HFF-Myc (cell line): ENCODE measurements around the gene PRM1.
A peak's percentile ranks its signal among the peaks of the same experiment; 100 is the strongest.

Experiments
- DNase-seq: peaks from one replicate; pipeline ENCODE4 v3.0.0-alpha.2; 2011; ENCODE audit warnings: low read depth; ENCODE audit errors: extremely low read depth
- H3K4me3 ChIP-seq: replicated peaks from 2 replicates; pipeline ENCODE4 v1.5.1; 2011; ENCODE audit warnings: low read depth, mild to moderate bottlenecking, control low read depth, low read length
- TF ChIP-seq, protein P1 (sequence below): IDR thresholded peaks from 2 replicates; pipeline ENCODE4 v1.5.1; 2012; ENCODE audit warnings: mild to moderate bottlenecking, low read depth, low read length, control low read depth; ENCODE audit errors: missing control alignments

PRM1 gene

DNA sequence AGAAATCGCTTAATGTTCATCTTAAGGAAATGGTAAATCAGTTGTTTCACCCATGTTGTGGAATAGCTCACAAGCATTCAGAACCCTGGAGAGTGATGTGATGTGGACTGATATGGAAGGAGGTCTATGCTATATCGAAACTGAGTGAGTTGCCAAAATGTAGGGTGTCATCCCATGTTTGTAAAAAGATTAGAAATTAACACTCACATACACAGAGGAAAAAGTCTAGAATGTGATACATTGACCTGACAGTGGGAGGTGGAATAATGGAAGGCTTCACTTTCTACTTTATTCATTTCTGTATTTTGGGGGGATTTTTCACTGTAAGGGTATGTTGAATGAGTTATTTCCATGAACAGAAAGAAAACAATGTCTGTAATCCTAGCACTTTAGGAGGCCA lies 4.7 kb upstream of the PRM1 start:
- TF ChIP-seq, protein P1, sequence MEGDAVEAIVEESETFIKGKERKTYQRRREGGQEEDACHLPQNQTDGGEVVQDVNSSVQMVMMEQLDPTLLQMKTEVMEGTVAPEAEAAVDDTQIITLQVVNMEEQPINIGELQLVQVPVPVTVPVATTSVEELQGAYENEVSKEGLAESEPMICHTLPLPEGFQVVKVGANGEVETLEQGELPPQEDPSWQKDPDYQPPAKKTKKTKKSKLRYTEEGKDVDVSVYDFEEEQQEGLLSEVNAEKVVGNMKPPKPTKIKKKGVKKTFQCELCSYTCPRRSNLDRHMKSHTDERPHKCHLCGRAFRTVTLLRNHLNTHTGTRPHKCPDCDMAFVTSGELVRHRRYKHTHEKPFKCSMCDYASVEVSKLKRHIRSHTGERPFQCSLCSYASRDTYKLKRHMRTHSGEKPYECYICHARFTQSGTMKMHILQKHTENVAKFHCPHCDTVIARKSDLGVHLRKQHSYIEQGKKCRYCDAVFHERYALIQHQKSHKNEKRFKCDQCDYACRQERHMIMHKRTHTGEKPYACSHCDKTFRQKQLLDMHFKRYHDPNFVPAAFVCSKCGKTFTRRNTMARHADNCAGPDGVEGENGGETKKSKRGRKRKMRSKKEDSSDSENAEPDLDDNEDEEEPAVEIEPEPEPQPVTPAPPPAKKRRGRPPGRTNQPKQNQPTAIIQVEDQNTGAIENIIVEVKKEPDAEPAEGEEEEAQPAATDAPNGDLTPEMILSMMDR, result no peak
- DNase-seq, result no peak
- H3K4me3 ChIP-seq, result no peak overlapping the region

DNA sequence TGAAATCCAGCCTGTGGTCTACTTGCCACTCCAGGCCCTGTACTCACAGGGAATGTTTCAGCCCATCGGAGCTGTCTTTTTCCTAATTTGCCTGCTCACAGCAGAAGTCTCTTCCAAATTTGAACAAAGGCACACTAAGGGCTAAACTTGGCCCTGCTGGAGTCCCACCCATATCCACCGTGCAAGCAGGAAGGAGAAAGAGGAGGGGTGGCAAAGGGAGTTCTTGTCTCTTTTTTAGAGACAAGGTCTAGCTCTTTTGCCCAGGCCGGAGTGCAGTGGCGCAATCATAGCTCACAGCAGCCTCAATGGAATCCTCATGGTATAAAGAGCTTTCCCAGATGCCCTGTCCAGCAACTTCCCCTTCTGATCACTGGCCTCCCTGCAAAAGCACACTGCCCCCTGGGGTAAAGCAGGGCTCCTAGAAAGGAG lies 2.7 kb upstream of the PRM1 start:
- TF ChIP-seq, protein P1, result peak; percentile 23
- DNase-seq, result no peak

DNA sequence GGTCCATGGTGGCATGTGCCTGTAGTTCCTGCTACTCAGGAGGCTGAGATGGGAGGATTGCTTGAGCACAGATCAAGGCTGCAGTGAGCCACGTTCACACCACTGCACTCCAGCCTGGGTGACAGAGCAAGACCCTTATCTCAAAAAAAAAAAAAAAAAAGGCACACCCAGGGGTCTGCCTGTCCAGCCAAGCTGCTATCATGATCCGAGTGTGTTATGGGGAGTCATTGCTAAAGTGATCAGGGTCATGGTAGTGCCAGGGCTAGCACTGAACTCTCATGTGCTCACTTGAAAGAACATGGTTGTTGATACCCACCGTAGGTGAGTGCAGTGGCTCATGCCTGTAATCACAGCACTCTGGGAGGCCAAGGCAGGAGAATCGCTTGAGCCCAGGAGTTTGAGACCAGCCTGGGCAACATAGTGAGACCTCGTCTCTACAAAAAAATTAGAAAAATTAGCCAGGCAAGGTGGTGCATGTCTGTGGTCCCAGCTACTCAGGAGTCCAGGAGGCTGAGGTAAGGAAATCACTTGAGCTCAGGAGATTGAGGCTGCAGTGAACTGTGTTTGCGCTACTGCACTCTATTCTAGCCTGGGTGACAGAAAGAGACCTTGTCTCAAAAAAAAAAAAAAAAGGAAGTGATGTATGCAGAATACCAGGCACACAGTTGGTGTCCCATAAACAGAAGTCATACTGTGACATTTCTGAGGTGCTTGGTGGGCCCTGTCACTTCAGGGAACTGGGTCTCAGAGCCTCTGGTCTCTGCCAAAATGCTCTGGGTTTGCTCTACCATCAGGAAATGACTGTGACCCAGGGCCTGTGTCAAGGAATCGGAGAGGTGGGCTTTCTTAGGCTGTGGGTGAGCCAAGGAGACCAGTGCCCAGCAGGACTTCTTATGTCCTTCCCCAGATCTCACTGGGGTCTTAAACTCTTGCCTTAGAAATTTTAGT lies 2.2 kb downstream of the PRM1 start:
- H3K4me3 ChIP-seq, result no peak overlapping the region
- no peak for DNase-seq
- TF ChIP-seq, protein P1, result no peak

More for the DNA sequence above, 2.7 kb upstream of the PRM1 start:
- H3K4me3 ChIP-seq, result no peak overlapping the region

DNA sequence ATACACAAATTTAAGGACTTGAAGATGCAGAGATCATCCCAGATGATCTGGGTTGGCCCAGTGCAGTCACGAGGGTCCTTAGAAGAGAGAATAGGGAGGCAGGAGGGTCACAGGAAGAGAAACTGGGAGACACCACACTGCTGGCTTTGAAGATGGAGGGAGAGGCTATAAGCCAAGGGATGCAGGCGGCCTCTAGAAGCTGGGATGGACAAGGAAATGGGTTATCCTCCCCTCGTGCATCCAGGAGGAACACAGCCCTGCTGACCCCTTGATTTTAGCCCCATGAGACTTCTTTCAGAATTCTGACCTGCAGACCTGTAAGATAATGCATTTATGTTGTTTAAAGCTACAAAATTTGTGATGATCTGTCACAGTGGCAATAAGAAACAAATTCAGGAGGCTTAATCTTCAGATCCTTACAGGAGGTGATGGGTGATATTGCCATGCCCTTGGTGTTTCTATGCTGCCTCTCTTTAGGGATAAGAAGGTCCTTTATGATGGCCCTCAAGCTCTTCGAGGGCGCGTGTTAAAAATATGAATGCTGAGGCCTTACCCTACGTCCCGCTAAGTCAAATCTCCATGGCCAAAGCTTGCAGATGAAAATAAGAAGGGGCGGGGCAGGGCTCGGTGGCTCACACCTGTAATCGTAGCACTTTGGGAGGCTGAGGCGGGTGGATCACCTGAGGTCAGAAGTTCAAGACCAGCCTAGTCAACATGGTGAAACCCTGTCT lies 3.4 kb downstream of the PRM1 start:
- TF ChIP-seq, protein P1, result no peak
- H3K4me3 ChIP-seq, result no peak overlapping the region
- DNase-seq, result no peak

DNA sequence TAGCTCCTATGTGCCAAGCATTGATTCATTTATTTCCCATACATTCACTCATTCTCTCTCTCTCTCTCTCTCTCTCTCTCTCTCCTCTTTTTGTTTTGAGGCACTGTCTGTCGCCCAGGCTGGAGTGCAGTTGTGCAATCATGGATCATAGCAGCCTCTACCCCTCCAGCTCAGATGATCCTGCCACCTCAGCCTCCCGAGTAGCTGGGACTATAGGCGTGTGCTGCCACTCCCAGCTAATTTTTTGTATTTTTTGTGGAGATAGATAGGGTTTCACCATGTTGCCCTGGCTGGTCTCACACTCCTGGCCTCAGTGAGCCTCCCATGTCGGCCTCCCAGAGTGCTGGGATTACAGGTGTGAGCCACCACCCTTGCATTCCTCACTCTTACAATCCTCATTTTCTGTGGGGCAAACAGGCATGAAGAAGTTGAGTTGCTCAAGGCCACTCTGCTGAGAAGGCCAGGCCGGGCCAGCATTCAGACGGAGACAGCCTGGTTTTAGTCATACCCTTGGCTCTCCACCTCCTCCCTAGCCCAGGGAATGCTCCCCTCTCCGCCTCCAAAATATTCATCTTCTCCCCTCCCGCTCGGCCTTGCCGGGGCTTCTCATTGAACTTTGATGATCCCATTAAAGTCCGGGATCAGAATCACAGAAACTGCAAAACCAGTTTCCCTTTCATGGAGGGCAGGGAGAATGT lies 4.1 kb downstream of the PRM1 start:
- TF ChIP-seq, protein P1, result no peak
- no peak overlapping the region for H3K4me3 ChIP-seq
- no peak for DNase-seq

DNA sequence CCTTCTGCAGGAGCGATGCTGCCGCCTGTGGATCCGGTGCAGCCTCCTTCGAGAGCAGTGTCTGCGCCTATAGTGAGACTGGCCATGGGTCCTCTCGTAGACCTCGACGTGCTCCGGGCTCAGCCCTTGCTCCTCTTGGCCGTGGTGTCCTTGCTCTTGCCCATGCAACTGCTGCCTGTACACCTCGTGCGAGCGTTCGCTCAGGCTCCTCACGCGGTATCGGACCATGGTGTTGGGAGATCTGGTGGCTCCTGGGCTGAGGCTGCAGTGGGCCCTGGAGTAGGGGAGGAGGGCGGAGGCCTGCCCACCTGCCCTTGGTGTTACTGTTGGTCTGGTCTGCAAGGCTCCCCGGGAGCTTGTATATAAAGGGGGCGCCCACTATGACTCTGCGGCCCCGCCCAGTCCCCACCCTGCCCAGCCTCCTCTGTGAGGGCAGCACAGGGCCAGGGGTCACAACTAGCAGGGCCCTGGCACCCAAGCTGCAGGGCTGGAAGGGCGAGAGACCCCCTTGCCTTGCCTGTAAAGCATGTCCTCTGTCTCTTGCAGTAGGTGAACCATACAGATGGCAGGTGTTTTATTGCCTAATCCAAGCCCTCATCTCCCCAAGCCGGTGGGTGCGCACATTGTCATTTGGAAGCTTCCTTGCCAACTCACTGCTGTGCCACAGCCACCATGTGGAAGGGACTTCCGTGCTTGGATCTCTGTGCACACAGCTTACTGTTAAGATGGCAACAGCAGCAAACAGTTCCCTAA lies 4.8 kb downstream of the PRM1 start, which contains the start of gene PRM2:
Gene PRM2, minus strand, starts transcription at position 338 of the 753 bp plus-strand sequence. Its CDS starts 110 bp downstream, at position 228.
- TF ChIP-seq, protein P1, result no peak
- no peak within 1 kb of the TSS for H3K4me3 ChIP-seq
- DNase-seq, result no peak
